Esophagus squamous epithelium (tissue), 4 donors: ENCODE results near the gene DTNB.

Experiments used
- CTCF ChIP-seq, 6 experiments: fragments of 450-650 bp in 4 of 6; fragments of 200-600 bp in 2 of 6; sonication (generic) in 2 of 6; IDR thresholded peaks; one replicate each; pipeline ENCODE4 v1.5.1; 2016 to 2019; ENCODE audit warnings: antibody characterized with exemption in 6 of 6, mild to moderate bottlenecking in 4 of 6, moderate library complexity in 4 of 6
- POLR2A ChIP-seq, 4 donors: fragments of 450-650 bp; IDR thresholded peaks; one replicate each; pipeline ENCODE4 v1.6.1; 2017; ENCODE audit warnings: antibody characterized with exemption in 4 of 4, mild to moderate bottlenecking in 4 of 4, moderate library complexity in 3 of 4

GRCh38 chr2:25339211-25339674 lies 334.1 kb downstream of the DTNB start:
- TF ChIP-seq CTCF (IDR thresholded peaks at IDR 0.05) = no peak
- TF ChIP-seq POLR2A (IDR thresholded peaks at IDR 0.05) = no peak
